PFSK-1 (cell line): ENCODE results near the gene CSF2.

Experiments
- FOXP2 ChIP-seq: optimal IDR thresholded peaks from 2 replicates; pipeline ENCODE3; 2011; ENCODE audit warnings: borderline replicate concordance, control low read depth, inconsistent platforms; ENCODE audit not compliant: insufficient read depth; ENCODE audit errors: extremely low read length, extremely low read depth
- POLR2AphosphoS5 ChIP-seq: IDR thresholded peaks from 2 replicates; pipeline ENCODE4 v1.6.1; 2012; ENCODE audit warnings: low read depth, mild to moderate bottlenecking, control low read depth, low read length, moderate library complexity
- REST ChIP-seq, 2 experiments: IDR thresholded peaks; 2 replicates each; pipeline versions ENCODE4 v1.6.1 to v1.8.0; 2011 to 2012; ENCODE audit warnings: low read depth in 2 of 2, low read length in 2 of 2, control low read depth in 1 of 2, inconsistent platforms in 1 of 2, mild to moderate bottlenecking in 1 of 2, moderate library complexity in 1 of 2; ENCODE audit not compliant: insufficient read depth in 1 of 2
- SIN3A ChIP-seq: IDR thresholded peaks from 2 replicates; pipeline ENCODE4 v1.6.1; 2012; ENCODE audit warnings: mild to moderate bottlenecking, low read length, moderate library complexity, borderline replicate concordance; ENCODE audit not compliant: insufficient read depth
- TAF1 ChIP-seq: IDR thresholded peaks from 2 replicates; pipeline ENCODE4 v1.6.1; 2012; ENCODE audit warnings: low read length, control low read depth, borderline replicate concordance; ENCODE audit not compliant: insufficient read depth

- TF ChIP-seq SIN3A (no peak), REST (IDR thresholded peaks at IDR 0.05; ENCODE audit: insufficient read depth in 1 of 2, low read depth in 2 of 2, low read length in 2 of 2) (no peak), TAF1 (no peak), POLR2AphosphoS5 (no peak), FOXP2 (no peak)
Measured at GRCh38 chr5:132096904-132097303, 23.3 kb downstream of the CSF2 start.
